Head of caudate nucleus (tissue), 42 donors: ENCODE results near the gene SMIM28.

ENCODE experiments used
- DNase-seq, 42 donors: peaks; one replicate each; pipeline versions ENCODE4 v3.0.0 to v3.0.0-alpha.2; 2020 to 2021; ENCODE audit warnings: mixed read lengths in 7 of 42
- intact Hi-C: fragments of 100-400 bp; cut with DNase I; formaldehyde crosslinking; loops from one replicate; pipeline ENCODE4 v1.15.0; 2022

Gene SMIM28

DNA sequence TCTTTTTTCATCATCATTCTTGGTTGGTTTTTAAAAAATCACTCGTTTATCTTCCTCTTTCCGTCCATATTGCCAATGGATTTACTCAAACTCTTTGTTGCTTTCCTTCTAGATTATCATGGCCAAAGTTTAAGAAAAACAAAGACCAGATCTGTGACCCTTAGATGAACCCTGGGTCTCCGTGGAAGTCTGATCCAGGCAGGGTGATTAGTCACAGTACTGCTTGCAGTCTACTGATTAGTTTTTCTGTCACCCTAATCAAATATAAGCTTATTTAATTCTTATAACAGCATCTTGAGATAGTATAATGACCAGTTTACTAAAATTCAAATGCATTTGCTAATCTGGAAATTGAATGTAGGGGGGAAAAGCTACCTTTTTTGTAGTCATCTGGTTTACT, 6.0 kb upstream of the SMIM28 start:
- intact Hi-C loops = no loop called here
- DNase-seq = no peak

DNA sequence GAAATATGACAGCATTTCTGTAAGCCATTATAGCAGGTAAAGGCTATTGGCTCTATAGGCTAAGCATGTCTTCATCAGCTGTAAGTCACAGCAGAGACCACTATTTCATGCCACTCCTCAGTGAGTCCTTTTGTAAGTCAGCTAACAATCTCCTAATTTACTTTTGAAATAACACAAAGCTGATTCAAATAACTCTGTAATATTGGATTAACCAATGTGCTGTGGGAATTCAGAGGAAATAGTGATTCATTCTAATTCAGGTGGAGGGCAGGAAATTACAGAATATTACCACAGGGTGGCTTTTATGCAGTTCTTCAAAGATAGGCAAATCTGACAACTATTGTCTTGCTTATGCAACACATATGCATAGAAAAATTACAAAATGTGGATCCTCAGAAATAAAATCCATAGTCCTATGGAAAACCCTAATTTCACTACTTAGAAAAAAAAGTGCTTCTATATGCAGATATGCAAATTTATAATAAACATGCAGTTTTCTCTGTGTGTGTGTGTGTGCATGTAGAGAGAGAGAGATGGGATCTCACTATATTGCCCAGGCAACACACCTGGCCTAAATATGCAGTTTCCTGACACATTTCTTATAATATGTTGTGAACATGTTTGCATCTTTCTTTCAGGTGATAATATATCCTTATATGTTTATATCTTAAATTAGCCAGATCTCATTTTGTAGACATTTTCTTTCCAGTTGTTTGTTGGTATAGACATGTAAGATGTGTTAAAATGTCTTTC, 4.8 kb upstream of the SMIM28 start:
- DNase-seq = no peak
- intact Hi-C loops = no loop called here

GRCh38 chr6:138374230-138374629, 3.5 kb upstream of the SMIM28 start:
- no peak for DNase-seq
- intact Hi-C loops = no loop called here

- intact Hi-C loops = no loop called here
- no peak for DNase-seq
Measured at GRCh38 chr6:138374815-138375214, 2.9 kb upstream of the SMIM28 start.

- DNase-seq = no peak
- intact Hi-C loops = no loop called here
Measured at GRCh38 chr6:138377042-138377441, 663 bp upstream of the SMIM28 start.

GRCh38 chr6:138378463-138378862, 758 bp downstream of the SMIM28 start:
- no peak for DNase-seq
- intact Hi-C loops = no loop called here

GRCh38 chr6:138382498-138383265, 5.0 kb downstream of the SMIM28 start:
- no peak for DNase-seq
- intact Hi-C loops = no loop called here

GRCh38 chr6:138383776-138384175, 6.1 kb downstream of the SMIM28 start:
- no peak for DNase-seq
- intact Hi-C loops = no loop called here

DNA sequence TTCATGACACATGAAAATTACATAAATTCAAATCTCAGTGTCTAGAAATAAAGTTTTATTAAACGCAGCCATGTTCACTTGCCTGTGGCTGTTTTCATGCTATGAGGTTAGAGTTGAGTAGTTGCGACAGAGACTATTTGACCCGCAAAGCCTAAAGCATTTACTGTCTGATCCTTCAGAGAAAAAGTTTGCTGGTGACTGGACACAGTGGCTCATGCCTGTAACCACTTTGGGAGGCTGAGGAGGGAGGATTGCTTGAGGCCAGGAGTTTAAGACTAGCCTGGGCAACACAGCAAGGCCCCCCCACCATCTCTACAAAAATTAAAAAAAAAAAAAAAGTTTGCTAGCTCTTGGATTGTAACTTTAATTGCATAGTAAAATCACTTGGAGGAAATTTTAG, 9.2 kb downstream of the SMIM28 start:
- intact Hi-C loops = no loop called here
- DNase-seq = no peak

- no peak for DNase-seq
- intact Hi-C loops = no loop called here
Measured at GRCh38 chr6:138387577-138388368, 10.1 kb downstream of the SMIM28 start.

- intact Hi-C loops = no loop called here
- no peak for DNase-seq
Measured at GRCh38 chr6:138389551-138389950, 11.8 kb downstream of the SMIM28 start.

DNA sequence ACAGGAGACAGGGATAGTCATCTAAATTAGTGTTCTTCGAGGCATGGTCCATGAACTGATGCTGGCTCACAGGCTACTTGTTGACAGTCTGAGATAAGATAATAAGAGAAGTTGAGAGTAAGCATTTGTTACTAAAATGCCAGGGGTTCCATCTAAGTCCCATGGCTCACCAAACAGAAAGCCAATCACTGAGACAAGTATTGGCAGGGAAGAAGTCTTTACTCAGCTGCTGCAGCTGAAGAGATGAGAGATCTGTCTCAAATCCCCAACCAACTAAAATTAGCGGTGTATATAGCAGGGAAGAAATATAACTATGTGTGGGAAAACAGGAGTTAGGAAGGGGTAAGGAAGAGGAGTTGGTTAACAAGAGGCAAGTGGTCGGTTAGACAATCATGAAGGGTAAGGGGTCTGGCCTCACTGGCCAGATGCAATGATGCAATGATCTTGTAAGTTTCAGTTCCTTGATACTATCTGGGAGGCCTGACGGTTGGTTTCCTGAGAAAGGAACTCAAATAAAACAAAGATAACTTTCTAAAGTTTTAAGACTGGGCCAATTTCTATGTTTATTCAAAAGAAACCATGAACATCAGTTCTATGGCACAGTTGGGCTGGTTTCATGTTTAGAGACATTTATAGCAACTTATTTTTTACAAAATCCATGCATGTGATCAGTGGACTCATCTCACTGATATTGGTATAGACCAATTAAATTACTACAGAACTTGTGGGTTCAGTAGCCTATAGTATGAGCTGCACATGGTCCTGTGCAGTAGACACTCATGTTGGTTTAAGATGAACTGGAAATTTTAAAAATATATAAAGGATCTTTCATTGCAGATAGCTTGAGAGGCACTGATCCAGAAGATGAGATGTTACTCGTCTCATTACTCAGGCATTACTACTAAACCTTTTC, 16.4 kb downstream of the SMIM28 start:
- peak in 1 of 42 donors; percentile 3 for DNase-seq
- intact Hi-C loops = no loop called here

GRCh38 chr6:138396709-138397108, 19.0 kb downstream of the SMIM28 start:
- DNase-seq = peak in 1 of 42 donors; percentile 20
- intact Hi-C loops = no loop called here

- intact Hi-C loops = no loop called here
Measured at GRCh38 chr6:138397128-138398122, 19.7 kb downstream of the SMIM28 start.

GRCh38 chr6:138400326-138400725, 22.6 kb downstream of the SMIM28 start:
- intact Hi-C loops = loop anchor here (10.0 kb wide), 1 partner anchor 286 kb away; no protein-coding TSS in a partner anchor

More at GRCh38 chr6:138397128-138398122, 19.7 kb downstream of the SMIM28 start:
- peak in 1 of 42 donors; percentile 26 for DNase-seq

DNA sequence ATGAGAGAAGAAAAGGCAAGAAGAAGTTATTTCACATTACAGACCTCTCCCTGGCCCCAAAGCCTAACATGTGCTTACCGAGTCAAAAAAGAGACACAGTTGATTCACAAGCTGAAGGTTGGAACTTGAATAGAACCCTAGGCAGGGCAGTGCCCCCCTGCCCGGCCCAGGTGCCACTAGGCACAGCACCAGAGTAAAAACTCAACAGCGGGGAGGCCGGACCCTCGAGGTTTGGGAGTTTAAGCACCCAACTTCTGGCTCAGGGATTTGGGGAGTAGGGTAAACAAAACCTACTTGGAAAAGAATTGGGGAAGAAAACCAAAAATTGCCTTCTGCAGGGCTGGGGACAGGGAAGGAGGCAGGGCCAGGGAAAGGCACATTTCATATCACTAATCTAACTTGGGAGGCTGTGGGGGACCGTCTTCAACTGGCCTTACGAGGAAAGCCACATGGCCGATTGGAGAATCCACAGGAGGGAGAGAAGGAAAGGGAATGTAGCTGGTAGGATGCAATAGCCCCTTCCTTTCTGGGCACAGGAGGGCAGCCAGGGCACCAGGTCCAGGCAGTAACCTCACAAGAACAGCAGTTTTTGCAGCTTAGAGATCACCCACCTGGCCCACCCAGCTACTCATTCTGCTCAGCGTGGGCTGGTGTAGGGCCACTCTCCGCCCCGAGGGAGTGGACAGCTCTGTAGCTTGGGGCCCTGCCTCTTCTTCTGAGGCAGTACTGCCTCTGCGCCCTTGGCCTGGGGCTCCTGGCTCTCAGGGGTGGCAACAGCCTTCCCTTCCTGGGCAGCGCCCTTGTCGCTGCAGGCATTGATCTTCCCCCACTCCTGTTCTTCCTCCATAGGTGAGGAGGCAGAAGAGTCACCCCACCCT, 24.5 kb downstream of the SMIM28 start:
- peak in 1 of 42 donors; percentile 21 for DNase-seq
- intact Hi-C loops = loop anchor here (10.0 kb wide), 1 partner anchor 287 kb away; no protein-coding TSS in a partner anchor

More at GRCh38 chr6:138400326-138400725, 22.6 kb downstream of the SMIM28 start:
- DNase-seq = peak in 1 of 42 donors; percentile 8
